GM18508 (cell line): Measurements from ENCODE around the gene MYBPC2.
"Not testable (repeated sequence)": the region's sequence is repeated elsewhere in the genome, so short reads cannot be mapped to it uniquely, and the experiment has no call there.

Experiments used
- ATAC-seq: cut with Tn5 transposase; IDR thresholded peaks from one replicate; pipeline ENCODE4 v1.9.1; 2021; ENCODE audit warnings: moderate number of reproducible peaks; ENCODE audit not compliant: insufficient read depth, unreplicated experiment

Gene MYBPC2

GRCh38 chr19:50432221-50433028, at the start of gene MYBPC2:
TSS of gene MYBPC2 (plus strand) at chr19:50432892. CDS start at chr19:50432954, 62 bp downstream.
- no peak for ATAC-seq

GRCh38 chr19:50383001-50383851, 49.5 kb upstream of the MYBPC2 start:
- ATAC-seq = no peak

- ATAC-seq = no peak
Observed at GRCh38 chr19:50383852-50384684, 48.6 kb upstream of the MYBPC2 start, which contains the start of gene POLD1. TSS of gene POLD1 (plus strand) at chr19:50384347. CDS start at chr19:50398852, 14,505 bp downstream.

- no peak for ATAC-seq
Observed at GRCh38 chr19:50384685-50385535, 47.8 kb upstream of the MYBPC2 start.

GRCh38 chr19:50387176-50387867, 45.4 kb upstream of the MYBPC2 start:
- ATAC-seq = no peak

- ATAC-seq = no peak
Observed at GRCh38 chr19:50387868-50388245, 44.8 kb upstream of the MYBPC2 start.

- ATAC-seq = not testable (repeated sequence)
Observed at GRCh38 chr19:50390295-50390694, 42.4 kb upstream of the MYBPC2 start.

GRCh38 chr19:50390952-50391351, 41.7 kb upstream of the MYBPC2 start:
- ATAC-seq = not testable (repeated sequence)

- no peak for ATAC-seq
Observed at GRCh38 chr19:50392759-50393158, 39.9 kb upstream of the MYBPC2 start.

GRCh38 chr19:50393589-50393988, 39.1 kb upstream of the MYBPC2 start:
- no peak for ATAC-seq

- no peak for ATAC-seq
Observed at GRCh38 chr19:50394017-50394416, 38.7 kb upstream of the MYBPC2 start.

GRCh38 chr19:50398675-50399367, 33.9 kb upstream of the MYBPC2 start:
- ATAC-seq = no peak

GRCh38 chr19:50399368-50399745, 33.3 kb upstream of the MYBPC2 start:
- no peak for ATAC-seq

- ATAC-seq = no peak
Observed at GRCh38 chr19:50401605-50402450, 30.9 kb upstream of the MYBPC2 start.

- no peak for ATAC-seq
Observed at GRCh38 chr19:50402544-50403301, 30.0 kb upstream of the MYBPC2 start.

- ATAC-seq = no peak
Observed at GRCh38 chr19:50406156-50406820, 26.4 kb upstream of the MYBPC2 start.
